Measurements from ENCODE around the gene RHOD. TPM values are rescaled to one million over a fixed set of nuclear protein-coding genes. Genes with fewer than 3 reads are reported as not detected.
A peak's percentile ranks its signal among the peaks of the same experiment; 100 is the strongest.

Gene RHOD
- total RNA-seq, 2 donors from 2014 or later: 26.2 to 69.5 TPM

DNA sequence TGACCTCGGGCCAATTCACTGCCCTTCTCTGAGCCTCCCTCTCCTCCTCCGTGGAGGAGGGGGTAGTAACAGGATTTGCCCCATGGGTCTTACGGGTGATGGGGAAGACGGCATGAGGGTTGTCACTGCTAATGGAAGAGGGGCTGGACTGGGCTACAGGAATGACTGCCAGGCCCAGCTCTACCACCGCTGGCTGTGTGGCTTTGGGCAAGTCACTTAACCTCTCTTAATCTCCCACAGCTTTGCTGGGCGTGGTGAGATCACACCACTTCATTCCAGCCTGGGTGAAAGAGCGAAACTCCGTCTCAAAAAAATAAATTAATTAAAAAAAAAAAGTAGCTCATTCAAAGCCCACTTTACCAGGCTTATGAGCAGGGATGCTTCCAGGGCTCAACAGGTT is 30.9 kb upstream of the RHOD start:
- Histone ChIP-seq H3K27ac (no peak overlapping the region), H3K4me3 (no peak overlapping the region), H3K4me1 (replicated peaks) (no peaks in the 10 kb centered on the region), H3K9me3 (no peaks in the 10 kb centered on the region), H3K27me3 (replicated peaks; ENCODE audit: insufficient read depth) (no peaks in the 10 kb centered on the region), H3K36me3 (no peaks in the 10 kb centered on the region)
- intact Hi-C loops (cut with DNase I): no loop called here
- WGBS: 93% methylated on average over 8 of the region's 8 CpGs
- no peak for DNase-seq (ENCODE audit: low spot score)
- TF ChIP-seq POLR2AphosphoS5 (IDR thresholded peaks at IDR 0.05) (no peak), POLR2A (IDR thresholded peaks at IDR 0.05) (no peak)
- TF ChIP-seq, protein P1, sequence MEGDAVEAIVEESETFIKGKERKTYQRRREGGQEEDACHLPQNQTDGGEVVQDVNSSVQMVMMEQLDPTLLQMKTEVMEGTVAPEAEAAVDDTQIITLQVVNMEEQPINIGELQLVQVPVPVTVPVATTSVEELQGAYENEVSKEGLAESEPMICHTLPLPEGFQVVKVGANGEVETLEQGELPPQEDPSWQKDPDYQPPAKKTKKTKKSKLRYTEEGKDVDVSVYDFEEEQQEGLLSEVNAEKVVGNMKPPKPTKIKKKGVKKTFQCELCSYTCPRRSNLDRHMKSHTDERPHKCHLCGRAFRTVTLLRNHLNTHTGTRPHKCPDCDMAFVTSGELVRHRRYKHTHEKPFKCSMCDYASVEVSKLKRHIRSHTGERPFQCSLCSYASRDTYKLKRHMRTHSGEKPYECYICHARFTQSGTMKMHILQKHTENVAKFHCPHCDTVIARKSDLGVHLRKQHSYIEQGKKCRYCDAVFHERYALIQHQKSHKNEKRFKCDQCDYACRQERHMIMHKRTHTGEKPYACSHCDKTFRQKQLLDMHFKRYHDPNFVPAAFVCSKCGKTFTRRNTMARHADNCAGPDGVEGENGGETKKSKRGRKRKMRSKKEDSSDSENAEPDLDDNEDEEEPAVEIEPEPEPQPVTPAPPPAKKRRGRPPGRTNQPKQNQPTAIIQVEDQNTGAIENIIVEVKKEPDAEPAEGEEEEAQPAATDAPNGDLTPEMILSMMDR (IDR thresholded peaks at IDR 0.05): no peak

DNA sequence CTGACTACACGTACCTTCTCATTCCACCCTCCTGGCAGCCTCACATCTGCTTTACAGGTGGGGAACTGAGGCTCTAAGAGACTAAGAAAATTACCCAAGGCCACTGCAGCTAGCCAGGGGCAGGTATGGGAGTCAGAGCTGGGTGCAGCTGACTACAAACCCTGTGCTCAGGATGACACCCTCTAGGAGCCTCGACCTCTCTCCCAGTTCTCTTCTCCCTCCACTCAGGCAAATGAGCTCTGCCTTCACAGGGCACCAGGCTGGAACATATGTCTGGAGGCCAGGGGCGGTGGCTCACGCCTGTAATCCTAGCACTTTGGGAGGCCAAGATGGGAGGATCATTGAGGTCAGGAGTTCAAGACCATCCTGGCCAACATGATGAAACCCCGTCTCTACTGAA is 29.7 kb upstream of the RHOD start:
- H3K4me3 ChIP-seq: no peak overlapping the region
- TF ChIP-seq, protein P1 (IDR thresholded peaks at IDR 0.05): no peak
- TF ChIP-seq POLR2AphosphoS5 (IDR thresholded peaks at IDR 0.05) (no peak), POLR2A (IDR thresholded peaks at IDR 0.05) (no peak)
- 90% methylated on average over 5 of the region's 5 CpGs for WGBS
- no peaks in the 10 kb centered on the region for H3K36me3 ChIP-seq
- no peak for DNase-seq (ENCODE audit: low spot score)
- intact Hi-C loops (cut with DNase I): no loop called here
- no peaks in the 10 kb centered on the region for H3K27me3 ChIP-seq (replicated peaks; ENCODE audit: insufficient read depth)
- no peaks in the 10 kb centered on the region for H3K9me3 ChIP-seq
- H3K4me1 ChIP-seq (replicated peaks): no peaks in the 10 kb centered on the region
- H3K27ac ChIP-seq: peak overlapping the region in 1 of 2 donors; percentile 7

DNA sequence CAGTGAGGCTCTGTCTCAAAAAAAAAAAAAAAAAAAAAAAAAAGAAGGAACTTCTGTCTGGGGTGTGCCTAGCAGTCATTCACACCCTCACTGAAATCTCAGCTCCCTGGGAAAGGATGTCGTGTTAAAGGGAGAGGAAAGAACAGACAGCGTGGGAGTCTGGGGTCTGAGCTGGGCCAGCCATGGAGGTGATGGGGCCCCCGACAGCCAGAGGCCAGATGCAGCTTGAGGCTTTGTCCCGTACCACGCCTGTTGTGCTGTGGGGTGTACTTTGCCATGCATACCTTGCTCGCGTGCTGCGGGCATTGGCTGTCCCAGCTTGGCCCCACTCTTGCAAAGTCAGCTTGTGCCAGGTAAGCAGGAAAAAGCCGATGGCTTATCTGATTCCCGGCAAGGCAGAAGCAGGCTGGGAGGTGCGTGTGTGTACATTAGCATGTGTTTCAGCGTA is 29.1 kb upstream of the RHOD start:
- Histone ChIP-seq H3K9me3 (no peaks in the 10 kb centered on the region), H3K27ac (peak overlapping the region in 1 of 2 donors; percentile 23), H3K4me3 (no peak overlapping the region), H3K4me1 (replicated peaks) (no peaks in the 10 kb centered on the region), H3K36me3 (no peaks in the 10 kb centered on the region), H3K27me3 (replicated peaks; ENCODE audit: insufficient read depth) (no peaks in the 10 kb centered on the region)
- WGBS: 33% methylated on average over 12 of the region's 12 CpGs
- TF ChIP-seq POLR2AphosphoS5 (IDR thresholded peaks at IDR 0.05): peak; percentile 68
- TF ChIP-seq, protein P1 (IDR thresholded peaks at IDR 0.05): no peak
- DNase-seq (ENCODE audit: low spot score): peak; percentile 65
- intact Hi-C loops (cut with DNase I): no loop called here

DNA sequence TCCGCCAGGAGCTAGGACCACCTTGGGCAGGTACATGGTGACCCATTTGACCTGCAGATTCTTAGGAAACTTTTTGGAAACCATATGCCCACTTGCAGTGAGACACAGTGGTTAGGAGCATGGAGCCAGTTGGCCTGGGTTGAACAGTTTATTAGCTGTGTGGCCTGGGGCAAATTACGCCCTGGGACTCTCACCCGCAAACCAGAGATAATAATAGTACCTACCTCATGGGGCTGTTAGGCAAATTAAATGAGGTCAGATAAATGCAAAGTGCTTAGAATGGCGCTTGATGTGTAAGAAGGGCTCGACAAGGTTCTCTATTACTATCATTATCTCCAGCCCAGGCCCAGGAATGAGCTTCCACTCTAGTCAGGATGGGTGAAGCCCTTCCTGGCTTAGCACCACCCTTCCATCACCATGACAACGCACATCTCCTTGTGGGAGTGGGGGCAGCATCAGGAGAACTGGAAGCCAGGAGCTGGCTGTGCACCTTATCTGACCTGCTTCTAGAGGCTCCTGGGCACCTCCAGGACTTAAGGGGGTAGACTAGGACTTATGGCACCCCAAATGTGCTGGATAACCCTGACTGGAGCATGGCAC is 28.6 kb upstream of the RHOD start:
- intact Hi-C loops (cut with DNase I): no loop called here
- Histone ChIP-seq H3K4me1 (replicated peaks) (no peaks in the 10 kb centered on the region), H3K4me3 (no peak overlapping the region), H3K27ac (peak overlapping the region in 1 of 2 donors; percentile 23), H3K9me3 (no peaks in the 10 kb centered on the region), H3K36me3 (no peaks in the 10 kb centered on the region), H3K27me3 (replicated peaks; ENCODE audit: insufficient read depth) (no peaks in the 10 kb centered on the region)
- 68% methylated on average over 6 of the region's 6 CpGs for WGBS
- no peak for TF ChIP-seq POLR2AphosphoS5 (IDR thresholded peaks at IDR 0.05)
- no peak for TF ChIP-seq POLR2A (IDR thresholded peaks at IDR 0.05)
- TF ChIP-seq, protein P1 (IDR thresholded peaks at IDR 0.05): no peak
- DNase-seq (ENCODE audit: low spot score): no peak

DNA sequence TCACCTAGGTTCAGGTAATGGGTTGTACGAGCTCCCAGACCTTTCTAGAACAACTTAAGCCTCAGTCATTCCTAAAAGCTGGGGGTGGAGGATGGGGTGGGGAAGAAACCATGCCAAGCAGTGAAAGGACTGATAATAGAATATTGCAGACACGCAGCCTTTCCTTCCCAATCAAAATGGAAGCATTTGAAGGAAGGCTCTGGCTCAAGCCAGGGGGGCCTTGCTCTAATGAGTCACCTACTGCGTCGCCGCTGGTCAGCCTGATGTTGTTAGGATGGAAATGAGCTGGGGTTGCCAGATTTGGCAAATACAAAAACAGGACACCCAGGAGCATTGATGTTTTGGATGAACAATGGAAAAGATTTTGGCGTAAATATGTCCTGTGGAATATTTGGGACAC is 27.5 kb upstream of the RHOD start:
- Histone ChIP-seq H3K27me3 (replicated peaks; ENCODE audit: insufficient read depth) (no peaks in the 10 kb centered on the region), H3K4me1 (replicated peaks) (no peaks in the 10 kb centered on the region), H3K4me3 (no peak overlapping the region), H3K9me3 (no peaks in the 10 kb centered on the region), H3K27ac (no peak overlapping the region), H3K36me3 (no peaks in the 10 kb centered on the region)
- DNase-seq (ENCODE audit: low spot score): no peak
- WGBS: 86% methylated on average over 6 of the region's 6 CpGs
- TF ChIP-seq, protein P1 (IDR thresholded peaks at IDR 0.05): no peak
- TF ChIP-seq POLR2AphosphoS5 (IDR thresholded peaks at IDR 0.05) (no peak), POLR2A (IDR thresholded peaks at IDR 0.05) (no peak)
- intact Hi-C loops (cut with DNase I): no loop called here

Data from prostate gland (tissue), 2 donors.